ENCODE data around the gene MS4A5. TPM values are rescaled to one million over a fixed set of nuclear protein-coding genes. Genes with fewer than 3 reads are reported as not detected.
"Not testable (repeated sequence)": the region's sequence is repeated elsewhere in the genome, so short reads cannot be mapped to it uniquely, and the experiment has no call there.

MS4A5 gene
- total RNA-seq, 1 experiment from 2014 or later: not detected

- Mint-ChIP-seq H3K4me1 (no peaks in the 10 kb centered on the region), H3K4me3 (no peak overlapping the region), H3K9me3 (peaks cover 13 to 16% of the 10 kb centered on the region in 2 experiments), H3K27ac (no peak overlapping the region), H3K27me3 (ENCODE audit: low read depth) (peaks cover 22% of the 10 kb centered on the region), H3K36me3 (ENCODE audit: insufficient read depth in 1 of 3, low read depth in 3 of 3) (peaks cover 4 to 9% (median 7%) of the 10 kb centered on the region in 3 experiments; a peak in 6 of 7 replicates)
- no peak overlapping the region for H3K9ac ChIP-seq (ENCODE audit: extremely low read depth, insufficient read length, low read length)
- H4K91ac ChIP-seq (ENCODE audit: insufficient read length, low read depth, low read length): no peak overlapping the region
- H3K4me1 ChIP-seq (ENCODE audit: insufficient read depth, low read length): no peaks in the 10 kb centered on the region
- H2BK12ac ChIP-seq (ENCODE audit: insufficient read length, low read depth, low read length): no peak overlapping the region
- no peak overlapping the region for H3K56ac ChIP-seq (ENCODE audit: insufficient read length, low read depth, low read length)
- H3K4me2 ChIP-seq (ENCODE audit: insufficient read depth, insufficient read length, low read length): no peak overlapping the region
- H4K8ac ChIP-seq (replicated peaks; ENCODE audit: insufficient read length, low read depth, low read length): no peak overlapping the region
- H3K18ac ChIP-seq (ENCODE audit: insufficient read length, low read depth, low read length): no peak overlapping the region
- no peak for DNase-seq
- H2AK5ac ChIP-seq (ENCODE audit: insufficient read length, low read length): no peak overlapping the region
- H3K14ac ChIP-seq (ENCODE audit: insufficient read depth, low read length): no peak overlapping the region
- no peak overlapping the region for H2BK120ac ChIP-seq (ENCODE audit: low read depth, low read length, poor library complexity, severe bottlenecking)
- no peaks in the 10 kb centered on the region for H3K23me2 ChIP-seq (ENCODE audit: insufficient read length, low read depth, low read length, poor library complexity, severe bottlenecking)
- H3K79me2 ChIP-seq (ENCODE audit: insufficient read depth, low read length): no peaks in the 10 kb centered on the region
- H3K9me3 ChIP-seq (ENCODE audit: control insufficient read depth, low read depth, low read length): no peaks in the 10 kb centered on the region
- no peak overlapping the region for H2BK20ac ChIP-seq (ENCODE audit: low read depth, low read length, poor library complexity, severe bottlenecking)
- no peak overlapping the region for H4K5ac ChIP-seq (ENCODE audit: insufficient read length, low read depth, low read length)
- no peak for TF ChIP-seq CTCF (conservative IDR thresholded peaks at IDR 0.05)
- no peaks in the 10 kb centered on the region for H3K79me1 ChIP-seq (ENCODE audit: insufficient read depth, low read depth, low read length, poor library complexity, severe bottlenecking)
- no peak overlapping the region for H3T11ph ChIP-seq (ENCODE audit: low read length)
- H2BK15ac ChIP-seq (ENCODE audit: low read depth, low read length): no peak overlapping the region
- H2AFZ ChIP-seq (ENCODE audit: low read length): no peak overlapping the region
- H2BK5ac ChIP-seq (ENCODE audit: insufficient read length, low read length): no peak overlapping the region
- no peaks in the 10 kb centered on the region for H4K20me1 ChIP-seq (ENCODE audit: control insufficient read depth, insufficient read depth, insufficient read length)
- H3K27me3 ChIP-seq (ENCODE audit: insufficient read depth, low read length): no peaks in the 10 kb centered on the region
- no peak overlapping the region for H3K23ac ChIP-seq (ENCODE audit: insufficient read length, low read depth, low read length)
- no peak overlapping the region for H3K4ac ChIP-seq (ENCODE audit: low read depth, low read length)
- H3K27ac ChIP-seq (ENCODE audit: insufficient read length, low read depth, low read length): no peak overlapping the region
Measured at GRCh38 chr11:60447846-60448245, 18.5 kb downstream of the MS4A5 start.

GRCh38 chr11:60451185-60451584 is 21.8 kb downstream of the MS4A5 start:
- H3K27me3 Mint-ChIP-seq (ENCODE audit: low read depth): peaks cover 13% of the 10 kb centered on the region
- H3K27ac ChIP-seq (ENCODE audit: insufficient read length, low read depth, low read length); H2BK12ac ChIP-seq (ENCODE audit: insufficient read length, low read depth, low read length); H3K4me1 Mint-ChIP-seq; H2AFZ ChIP-seq (ENCODE audit: low read length); H3K18ac ChIP-seq (ENCODE audit: insufficient read length, low read depth, low read length); DNase-seq; H3K4ac ChIP-seq (ENCODE audit: low read depth, low read length); H3K27me3 ChIP-seq (ENCODE audit: insufficient read depth, low read length); H2AK5ac ChIP-seq (ENCODE audit: insufficient read length, low read length); H3K4me2 ChIP-seq (ENCODE audit: insufficient read depth, insufficient read length, low read length); H3K4me1 ChIP-seq (ENCODE audit: insufficient read depth, low read length); H4K5ac ChIP-seq (ENCODE audit: insufficient read length, low read depth, low read length); H3K56ac ChIP-seq (ENCODE audit: insufficient read length, low read depth, low read length); H3K23me2 ChIP-seq (ENCODE audit: insufficient read length, low read depth, low read length, poor library complexity, severe bottlenecking); H4K20me1 ChIP-seq (ENCODE audit: control insufficient read depth, insufficient read depth, insufficient read length); H3K4me3 Mint-ChIP-seq; H3K36me3 Mint-ChIP-seq (ENCODE audit: insufficient read depth in 1 of 3, low read depth in 3 of 3); H4K8ac ChIP-seq (replicated peaks; ENCODE audit: insufficient read length, low read depth, low read length); H3K9ac ChIP-seq (ENCODE audit: extremely low read depth, insufficient read length, low read length); H4K91ac ChIP-seq (ENCODE audit: insufficient read length, low read depth, low read length); H2BK5ac ChIP-seq (ENCODE audit: insufficient read length, low read length); H2BK15ac ChIP-seq (ENCODE audit: low read depth, low read length); H3K27ac Mint-ChIP-seq; H3K79me2 ChIP-seq (ENCODE audit: insufficient read depth, low read length); H2BK20ac ChIP-seq (ENCODE audit: low read depth, low read length, poor library complexity, severe bottlenecking); H3K14ac ChIP-seq (ENCODE audit: insufficient read depth, low read length); H3K79me1 ChIP-seq (ENCODE audit: insufficient read depth, low read depth, low read length, poor library complexity, severe bottlenecking); H3K23ac ChIP-seq (ENCODE audit: insufficient read length, low read depth, low read length); H2BK120ac ChIP-seq (ENCODE audit: low read depth, low read length, poor library complexity, severe bottlenecking); H3K9me3 ChIP-seq (ENCODE audit: control insufficient read depth, low read depth, low read length); H3T11ph ChIP-seq (ENCODE audit: low read length): not testable (repeated sequence)
- WGBS (ENCODE audit: extremely low coverage, insufficient read length, low lambda C conversion rate): no CpG with 5 or more reads among the region's 32 CpGs
- H3K9me3 Mint-ChIP-seq: peaks cover 13 to 16% of the 10 kb centered on the region in 2 experiments

Data from H9 (cell line).